HEK293 (cell line): Measurements from ENCODE around the gene PACRG.

Experiments used
- GLIS1 ChIP-seq: fragments of 450-650 bp; formaldehyde crosslinking; IDR thresholded peaks from 2 replicates; pipeline ENCODE4 v1.5.1; 2016; ENCODE audit warnings: missing biosample characterization, missing genetic modification characterization
- HOXA7 ChIP-seq: sonication (generic); formaldehyde crosslinking; IDR thresholded peaks from 2 replicates; pipeline ENCODE4 v1.8.1; 2022; ENCODE audit warnings: missing genetic modification reagents, borderline replicate concordance
- KLF7 ChIP-seq: fragments of 450-650 bp; formaldehyde crosslinking; IDR thresholded peaks from 2 replicates; pipeline ENCODE4 v1.5.1; 2016; ENCODE audit warnings: missing biosample characterization, missing genetic modification characterization, borderline replicate concordance
- TSHZ1 ChIP-seq: fragments of 450-650 bp; formaldehyde crosslinking; IDR thresholded peaks from 2 replicates; pipeline ENCODE4 v1.5.1; 2016; ENCODE audit warnings: missing biosample characterization, missing genetic modification characterization, borderline replicate concordance
- ZBTB11 ChIP-seq: fragments of 450-650 bp; formaldehyde crosslinking; conservative IDR thresholded peaks from 2 replicates; pipeline ENCODE4 v1.5.1; 2016; ENCODE audit warnings: low read depth, missing biosample characterization, missing genetic modification characterization
- ZBTB17 ChIP-seq: fragments of 450-650 bp; formaldehyde crosslinking; IDR thresholded peaks from 2 replicates; pipeline ENCODE4 v1.5.1; 2016; ENCODE audit warnings: missing biosample characterization, missing genetic modification characterization
- ZBTB6 ChIP-seq: fragments of 450-650 bp; formaldehyde crosslinking; IDR thresholded peaks from 2 replicates; pipeline ENCODE4 v1.5.1; 2017; ENCODE audit warnings: missing biosample characterization, missing genetic modification characterization
- ZIC2 ChIP-seq: fragments of 450-650 bp; formaldehyde crosslinking; IDR thresholded peaks from 2 replicates; pipeline ENCODE4 v1.5.1; 2016; ENCODE audit warnings: missing biosample characterization, missing genetic modification characterization
- ZNF112 ChIP-seq: fragments of 450-650 bp; formaldehyde crosslinking; IDR thresholded peaks from 2 replicates; pipeline ENCODE4 v1.5.0; 2017; ENCODE audit warnings: missing biosample characterization, missing genetic modification characterization
- ZNF157 ChIP-seq: fragments of 450-650 bp; formaldehyde crosslinking; IDR thresholded peaks from 2 replicates; pipeline ENCODE4 v1.5.1; 2016; ENCODE audit warnings: missing biosample characterization, missing genetic modification characterization
- ZNF211 ChIP-seq: fragments of 450-650 bp; formaldehyde crosslinking; IDR thresholded peaks from 2 replicates; pipeline ENCODE4 v1.5.1; 2016; ENCODE audit warnings: low read depth, missing biosample characterization, missing genetic modification characterization
- ZNF214 ChIP-seq: fragments of 450-650 bp; formaldehyde crosslinking; IDR thresholded peaks from 2 replicates; pipeline ENCODE4 v1.5.1; 2017; ENCODE audit warnings: missing biosample characterization, mild to moderate bottlenecking, missing genetic modification characterization, borderline replicate concordance
- ZNF335 ChIP-seq: fragments of 450-650 bp; formaldehyde crosslinking; conservative IDR thresholded peaks from 2 replicates; pipeline ENCODE4 v1.5.1; 2016; ENCODE audit warnings: missing biosample characterization, missing genetic modification characterization
- ZNF354C ChIP-seq: fragments of 450-650 bp; formaldehyde crosslinking; IDR thresholded peaks from 2 replicates; pipeline ENCODE4 v1.5.1; 2016; ENCODE audit warnings: missing biosample characterization, missing genetic modification characterization, low read depth, borderline replicate concordance
- ZNF416 ChIP-seq: fragments of 450-650 bp; formaldehyde crosslinking; IDR thresholded peaks from 2 replicates; pipeline ENCODE4 v1.5.1; 2016; ENCODE audit warnings: missing biosample characterization, missing genetic modification characterization
- ZNF501 ChIP-seq: fragments of 450-650 bp; formaldehyde crosslinking; IDR thresholded peaks from 2 replicates; pipeline ENCODE4 v1.5.1; 2016; ENCODE audit warnings: missing biosample characterization, missing genetic modification characterization
- ZNF555 ChIP-seq: fragments of 450-650 bp; formaldehyde crosslinking; conservative IDR thresholded peaks from 2 replicates; pipeline ENCODE4 v1.5.1; 2017; ENCODE audit warnings: missing biosample characterization, mild to moderate bottlenecking, missing genetic modification characterization, inconsistent platforms
- ZNF610 ChIP-seq: fragments of 450-650 bp; formaldehyde crosslinking; IDR thresholded peaks from 2 replicates; pipeline ENCODE4 v1.5.1; 2016; ENCODE audit warnings: missing biosample characterization, missing genetic modification characterization, borderline replicate concordance
- ZNF629 ChIP-seq: fragments of 450-650 bp; formaldehyde crosslinking; IDR thresholded peaks from 2 replicates; pipeline ENCODE4 v1.5.1; 2017; ENCODE audit warnings: missing biosample characterization, missing genetic modification characterization
- ZNF654 ChIP-seq: fragments of 450-650 bp; formaldehyde crosslinking; IDR thresholded peaks from 2 replicates; pipeline ENCODE4 v1.5.1; 2016; ENCODE audit warnings: low read depth, missing biosample characterization, missing genetic modification characterization
- ZNF658 ChIP-seq: fragments of 450-650 bp; formaldehyde crosslinking; IDR thresholded peaks from 2 replicates; pipeline ENCODE4; 2016; ENCODE audit warnings: missing biosample characterization, missing genetic modification characterization
- ZNF785 ChIP-seq: fragments of 450-650 bp; formaldehyde crosslinking; IDR thresholded peaks from 2 replicates; pipeline ENCODE4 v1.5.1; 2016; ENCODE audit warnings: missing biosample characterization, missing genetic modification characterization
- TF ChIP-seq, protein P1 (sequence below): fragments of 450-650 bp; formaldehyde crosslinking; IDR thresholded peaks from 2 replicates; pipeline ENCODE4 v1.5.1; 2017; ENCODE audit warnings: missing biosample characterization, missing genetic modification characterization
- TF ChIP-seq, protein P2 (sequence below): fragments of 450-650 bp; formaldehyde crosslinking; IDR thresholded peaks from 2 replicates; pipeline ENCODE4 v1.5.1; 2017; ENCODE audit warnings: missing biosample characterization, missing genetic modification characterization
- TF ChIP-seq, protein P3 (sequence below): fragments of 450-650 bp; formaldehyde crosslinking; IDR thresholded peaks from 2 replicates; pipeline ENCODE4 v1.5.1; 2016; ENCODE audit warnings: missing biosample characterization, missing genetic modification characterization

The PACRG gene

GRCh38 chr6:162727322-162728182 is at the start of gene PACRG, which contains the start of gene PRKN (continued):
- TF ChIP-seq ZBTB6, result no peak
- no peak for TF ChIP-seq KLF7 (tag by site-specific recombination)
- TF ChIP-seq ZNF416 (tag by site-specific recombination), result no peak
- TF ChIP-seq, protein P1, sequence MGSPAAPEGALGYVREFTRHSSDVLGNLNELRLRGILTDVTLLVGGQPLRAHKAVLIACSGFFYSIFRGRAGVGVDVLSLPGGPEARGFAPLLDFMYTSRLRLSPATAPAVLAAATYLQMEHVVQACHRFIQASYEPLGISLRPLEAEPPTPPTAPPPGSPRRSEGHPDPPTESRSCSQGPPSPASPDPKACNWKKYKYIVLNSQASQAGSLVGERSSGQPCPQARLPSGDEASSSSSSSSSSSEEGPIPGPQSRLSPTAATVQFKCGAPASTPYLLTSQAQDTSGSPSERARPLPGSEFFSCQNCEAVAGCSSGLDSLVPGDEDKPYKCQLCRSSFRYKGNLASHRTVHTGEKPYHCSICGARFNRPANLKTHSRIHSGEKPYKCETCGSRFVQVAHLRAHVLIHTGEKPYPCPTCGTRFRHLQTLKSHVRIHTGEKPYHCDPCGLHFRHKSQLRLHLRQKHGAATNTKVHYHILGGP (tag by site-specific recombination), result no peak
- TF ChIP-seq ZIC2 (tag by site-specific recombination), result 0 out of 2 replicates have a peak, but pooled peaks have one; percentile 14
- peak; percentile 41; the same call in 1 of the 2 replicates for TF ChIP-seq GLIS1 (tag by site-specific recombination)
- peak; percentile 71 for TF ChIP-seq ZNF335 (tag by site-specific recombination)
- TF ChIP-seq, protein P2, sequence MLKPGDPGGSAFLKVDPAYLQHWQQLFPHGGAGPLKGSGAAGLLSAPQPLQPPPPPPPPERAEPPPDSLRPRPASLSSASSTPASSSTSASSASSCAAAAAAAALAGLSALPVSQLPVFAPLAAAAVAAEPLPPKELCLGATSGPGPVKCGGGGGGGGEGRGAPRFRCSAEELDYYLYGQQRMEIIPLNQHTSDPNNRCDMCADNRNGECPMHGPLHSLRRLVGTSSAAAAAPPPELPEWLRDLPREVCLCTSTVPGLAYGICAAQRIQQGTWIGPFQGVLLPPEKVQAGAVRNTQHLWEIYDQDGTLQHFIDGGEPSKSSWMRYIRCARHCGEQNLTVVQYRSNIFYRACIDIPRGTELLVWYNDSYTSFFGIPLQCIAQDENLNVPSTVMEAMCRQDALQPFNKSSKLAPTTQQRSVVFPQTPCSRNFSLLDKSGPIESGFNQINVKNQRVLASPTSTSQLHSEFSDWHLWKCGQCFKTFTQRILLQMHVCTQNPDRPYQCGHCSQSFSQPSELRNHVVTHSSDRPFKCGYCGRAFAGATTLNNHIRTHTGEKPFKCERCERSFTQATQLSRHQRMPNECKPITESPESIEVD (tag by site-specific recombination), result no peak
- TF ChIP-seq, protein P3, sequence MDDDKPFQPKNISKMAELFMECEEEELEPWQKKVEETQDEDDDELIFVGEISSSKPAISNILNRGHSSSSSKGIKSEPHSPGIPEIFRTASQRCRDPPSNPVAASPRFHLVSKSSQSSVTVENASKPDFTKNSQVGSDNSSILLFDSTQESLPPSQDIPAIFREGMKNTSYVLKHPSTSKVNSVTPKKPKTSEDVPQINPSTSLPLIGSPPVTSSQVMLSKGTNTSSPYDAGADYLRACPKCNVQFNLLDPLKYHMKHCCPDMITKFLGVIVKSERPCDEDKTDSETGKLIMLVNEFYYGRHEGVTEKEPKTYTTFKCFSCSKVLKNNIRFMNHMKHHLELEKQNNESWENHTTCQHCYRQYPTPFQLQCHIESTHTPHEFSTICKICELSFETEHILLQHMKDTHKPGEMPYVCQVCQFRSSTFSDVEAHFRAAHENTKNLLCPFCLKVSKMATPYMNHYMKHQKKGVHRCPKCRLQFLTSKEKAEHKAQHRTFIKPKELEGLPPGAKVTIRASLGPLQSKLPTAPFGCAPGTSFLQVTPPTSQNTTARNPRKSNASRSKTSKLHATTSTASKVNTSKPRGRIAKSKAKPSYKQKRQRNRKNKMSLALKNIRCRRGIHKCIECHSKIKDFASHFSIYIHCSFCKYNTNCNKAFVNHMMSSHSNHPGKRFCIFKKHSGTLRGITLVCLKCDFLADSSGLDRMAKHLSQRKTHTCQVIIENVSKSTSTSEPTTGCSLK (tag by site-specific recombination), result no peak
- TF ChIP-seq ZNF654 (tag by site-specific recombination), result no peak
- TF ChIP-seq ZNF555, result no peak
- TF ChIP-seq ZNF501 (tag by site-specific recombination), result peak; percentile 65; the same call in 1 of the 2 replicates
- no peak for TF ChIP-seq ZNF354C (tag by site-specific recombination)
- TF ChIP-seq ZNF629 (tag by site-specific recombination), result peak; percentile 85
- TF ChIP-seq ZNF658 (tag by site-specific recombination), result no peak
- peak; percentile 28; the same call in 1 of the 2 replicates for TF ChIP-seq ZBTB17 (tag by site-specific recombination)
- no peak for TF ChIP-seq ZNF157 (tag by site-specific recombination)
- no peak for TF ChIP-seq ZNF112
- no peak for TF ChIP-seq ZNF214
- TF ChIP-seq ZNF610 (tag by site-specific recombination), result no peak
- TF ChIP-seq ZNF211 (tag by site-specific recombination), result no peak
- TF ChIP-seq ZBTB11 (tag by site-specific recombination), result no peak
- no peak for TF ChIP-seq ZNF785 (tag by site-specific recombination)
- no peak for TF ChIP-seq TSHZ1 (tag by site-specific recombination)
- no peak for TF ChIP-seq HOXA7 (CRISPR knock-in tag)
